HEK293 (cell line): ENCODE data around the gene PEX14.

Experiments used
- CTCF ChIA-PET: fragments of 350-600 bp; formaldehyde crosslinking; extraction: SDS; loops from one replicate; lab custom pipeline; 2021; ENCODE audit warnings: antibody characterized with exemption; lab: Yijun Ruan, JAX
- POLR2A ChIA-PET: fragments of 300-600 bp; formaldehyde crosslinking; extraction: SDS; loops from one replicate; lab custom pipeline; 2020; ENCODE audit warnings: antibody characterized with exemption, inconsistent platforms; lab: Yijun Ruan, JAX
- H3K27ac ChIP-seq: fragments of 200-500 bp; sonication (Bioruptor generic); 2 replicates; pipeline ENCODE4 v1.5.1; 2014; ENCODE audit warnings: low read depth, low read length, control low read depth, inconsistent platforms; ENCODE audit errors: extremely low read depth
- H3K36me3 ChIP-seq, 2 experiments: fragments of 200-500 bp in 1 of 2; sonication (Bioruptor generic) in 1 of 2; 1 replicate in 1 of 2; 2 replicates in 1 of 2; pipeline ENCODE4 v1.5.1; 2014 to 2017; ENCODE audit warnings: inconsistent platforms in 2 of 2, low read length in 2 of 2; ENCODE audit not compliant: control insufficient read depth in 2 of 2, insufficient read depth in 1 of 2
- H3K4me1 ChIP-seq: fragments of 200-500 bp; sonication (Bioruptor generic); 2 replicates; pipeline ENCODE4 v1.5.1; 2014; ENCODE audit warnings: mild to moderate bottlenecking, low read length, inconsistent platforms; ENCODE audit not compliant: control insufficient read depth, insufficient read depth
- H3K4me3 ChIP-seq: 2 replicates; pipeline ENCODE4 v1.5.1; 2011; ENCODE audit warnings: low read depth, mild to moderate bottlenecking, control low read depth, low read length, moderate library complexity
- H3K9me3 ChIP-seq: fragments of 200-500 bp; sonication (Bioruptor generic); 2 replicates; pipeline ENCODE4 v1.5.1; 2014; ENCODE audit warnings: low read depth, low read length, inconsistent platforms; ENCODE audit not compliant: control insufficient read depth, insufficient read depth
- ATF2 ChIP-seq: fragments of 450-650 bp; formaldehyde crosslinking; IDR thresholded peaks from 2 replicates; pipeline ENCODE4 v1.5.1; 2016; ENCODE audit warnings: missing biosample characterization, missing genetic modification characterization, low read depth
- EGR2 ChIP-seq: fragments of 450-650 bp; formaldehyde crosslinking; IDR thresholded peaks from 2 replicates; pipeline ENCODE4 v1.5.1; 2016; ENCODE audit warnings: low read depth, missing biosample characterization, missing genetic modification characterization
- HOXD13 ChIP-seq: sonication (generic); formaldehyde crosslinking; IDR thresholded peaks from 2 replicates; pipeline ENCODE4 v1.8.0; 2022; ENCODE audit warnings: missing genetic modification reagents, borderline replicate concordance
- INSM2 ChIP-seq: fragments of 450-650 bp; formaldehyde crosslinking; IDR thresholded peaks from 2 replicates; pipeline ENCODE4 v1.5.1; 2016; ENCODE audit warnings: missing biosample characterization, missing genetic modification characterization
- KLF7 ChIP-seq: fragments of 450-650 bp; formaldehyde crosslinking; IDR thresholded peaks from 2 replicates; pipeline ENCODE4 v1.5.1; 2016; ENCODE audit warnings: missing biosample characterization, missing genetic modification characterization, borderline replicate concordance
- SETDB1 ChIP-seq: IDR thresholded peaks from one replicate; pipeline ENCODE4 v1.6.1; 2017; ENCODE audit warnings: mild to moderate bottlenecking, low read length, moderate library complexity, mixed read lengths; ENCODE audit not compliant: insufficient read length
- SP7 ChIP-seq: fragments of 450-650 bp; formaldehyde crosslinking; IDR thresholded peaks from 2 replicates; pipeline ENCODE4 v1.5.1; 2016; ENCODE audit warnings: missing biosample characterization, missing genetic modification characterization
- ZBTB17 ChIP-seq: fragments of 450-650 bp; formaldehyde crosslinking; IDR thresholded peaks from 2 replicates; pipeline ENCODE4 v1.5.1; 2016; ENCODE audit warnings: missing biosample characterization, missing genetic modification characterization
- ZBTB21 ChIP-seq: fragments of 450-650 bp; formaldehyde crosslinking; IDR thresholded peaks from 2 replicates; pipeline ENCODE4 v1.5.1; 2017; ENCODE audit warnings: missing biosample characterization, missing genetic modification characterization
- ZFP3 ChIP-seq: fragments of 450-650 bp; formaldehyde crosslinking; IDR thresholded peaks from 2 replicates; pipeline ENCODE4 v1.5.1; 2016; ENCODE audit warnings: low read depth, missing biosample characterization, missing genetic modification characterization
- ZNF121 ChIP-seq: fragments of 450-650 bp; formaldehyde crosslinking; IDR thresholded peaks from 2 replicates; pipeline ENCODE4 v1.5.1; 2016; ENCODE audit warnings: missing biosample characterization, missing genetic modification characterization
- ZNF132 ChIP-seq: fragments of 450-650 bp; formaldehyde crosslinking; IDR thresholded peaks from 2 replicates; pipeline ENCODE4 v1.5.1; 2017; ENCODE audit warnings: missing biosample characterization, missing genetic modification characterization, borderline replicate concordance
- ZNF133 ChIP-seq: fragments of 450-650 bp; formaldehyde crosslinking; IDR thresholded peaks from 2 replicates; pipeline ENCODE4 v1.5.1; 2016; ENCODE audit warnings: missing biosample characterization, missing genetic modification characterization
- ZNF157 ChIP-seq: fragments of 450-650 bp; formaldehyde crosslinking; IDR thresholded peaks from 2 replicates; pipeline ENCODE4 v1.5.1; 2016; ENCODE audit warnings: missing biosample characterization, missing genetic modification characterization
- ZNF248 ChIP-seq: fragments of 450-650 bp; formaldehyde crosslinking; IDR thresholded peaks from 2 replicates; pipeline ENCODE4 v1.5.1; 2017; ENCODE audit warnings: missing biosample characterization, missing genetic modification characterization
- ZNF26 ChIP-seq: fragments of 450-650 bp; formaldehyde crosslinking; IDR thresholded peaks from 2 replicates; pipeline ENCODE4 v1.5.1; 2016; ENCODE audit warnings: missing biosample characterization, missing genetic modification characterization
- ZNF433 ChIP-seq: fragments of 450-650 bp; formaldehyde crosslinking; IDR thresholded peaks from 2 replicates; pipeline ENCODE4 v1.5.1; 2016; ENCODE audit warnings: missing biosample characterization, missing genetic modification characterization, low read depth
- ZNF530 ChIP-seq: fragments of 450-650 bp; formaldehyde crosslinking; IDR thresholded peaks from 2 replicates; pipeline ENCODE4 v1.5.1; 2016; ENCODE audit warnings: low read depth, missing biosample characterization, missing genetic modification characterization
- ZNF548 ChIP-seq: fragments of 450-650 bp; formaldehyde crosslinking; IDR thresholded peaks from 2 replicates; pipeline ENCODE4 v1.5.1; 2016; ENCODE audit warnings: missing biosample characterization, missing genetic modification characterization
- ZNF571 ChIP-seq: fragments of 450-650 bp; formaldehyde crosslinking; IDR thresholded peaks from 2 replicates; pipeline ENCODE4 v1.5.0; 2017; ENCODE audit warnings: missing biosample characterization, missing genetic modification characterization
- ZNF654 ChIP-seq: fragments of 450-650 bp; formaldehyde crosslinking; IDR thresholded peaks from 2 replicates; pipeline ENCODE4 v1.5.1; 2016; ENCODE audit warnings: low read depth, missing biosample characterization, missing genetic modification characterization
- ZNF660 ChIP-seq: fragments of 450-650 bp; IDR thresholded peaks from 2 replicates; pipeline ENCODE4 v1.5.1; 2018; ENCODE audit warnings: missing biosample characterization, mild to moderate bottlenecking, missing genetic modification characterization
- ZNF670 ChIP-seq: fragments of 450-650 bp; formaldehyde crosslinking; IDR thresholded peaks from 2 replicates; pipeline ENCODE4 v1.5.1; 2016; ENCODE audit warnings: missing biosample characterization, missing genetic modification characterization, low read depth
- ZNF76 ChIP-seq: fragments of 450-650 bp; formaldehyde crosslinking; IDR thresholded peaks from 2 replicates; pipeline ENCODE4; 2016; ENCODE audit warnings: low read depth, missing biosample characterization, missing genetic modification characterization, borderline replicate concordance
- ZNF776 ChIP-seq: fragments of 450-650 bp; formaldehyde crosslinking; IDR thresholded peaks from 2 replicates; pipeline ENCODE4 v1.5.0; 2017; ENCODE audit warnings: missing biosample characterization, missing genetic modification characterization, borderline replicate concordance
- ZNF830 ChIP-seq: fragments of 450-650 bp; IDR thresholded peaks from 2 replicates; pipeline ENCODE4 v1.5.0; 2018; ENCODE audit warnings: missing biosample characterization, missing genetic modification characterization, low read depth, mild to moderate bottlenecking, moderate library complexity
- ZNF843 ChIP-seq: fragments of 450-650 bp; formaldehyde crosslinking; IDR thresholded peaks from 2 replicates; pipeline ENCODE4 v1.5.1; 2016; ENCODE audit warnings: missing biosample characterization, missing genetic modification characterization
- ZSCAN23 ChIP-seq: fragments of 450-650 bp; formaldehyde crosslinking; IDR thresholded peaks from 2 replicates; pipeline ENCODE4 v1.5.1; 2016; ENCODE audit warnings: missing biosample characterization, missing genetic modification characterization
- ZSCAN30 ChIP-seq: fragments of 450-650 bp; IDR thresholded peaks from 2 replicates; pipeline ENCODE4 v1.5.1; 2018; ENCODE audit warnings: missing biosample characterization, mild to moderate bottlenecking, missing genetic modification characterization, moderate library complexity

PEX14 gene

GRCh38 chr1:10614377-10615225, 139.9 kb downstream of the PEX14 start:
- H3K4me1 ChIP-seq, result no peaks in the 10 kb centered on the region
- no peak overlapping the region for H3K4me3 ChIP-seq
- H3K9me3 ChIP-seq, result no peaks in the 10 kb centered on the region
- TF ChIP-seq ZNF248 (tag by site-specific recombination), result no peak
- TF ChIP-seq ZNF433, result no peak
- no peak for TF ChIP-seq ZSCAN23
- TF ChIP-seq EGR2, result no peak
- TF ChIP-seq HOXD13 (CRISPR knock-in tag), result no peak
- TF ChIP-seq KLF7, result no peak
- no peak for TF ChIP-seq SP7 (tag by site-specific recombination)
- POLR2A ChIA-PET, result no interaction called here
- CTCF ChIA-PET, result interaction anchor here (0.6 to 0.7 kb wide), 2 partner anchors 53 to 362 kb away, joined by 3 read pairs; no protein-coding TSS in a partner anchor
- no peak overlapping the region for H3K27ac ChIP-seq
- H3K36me3 ChIP-seq, result peaks cover 0 to 6% of the 10 kb centered on the region in 2 experiments; a peak in 1 of 3 replicates

- CTCF ChIA-PET, result no interaction called here
- peaks cover 0 to 6% of the 10 kb centered on the region in 2 experiments; a peak in 1 of 3 replicates for H3K36me3 ChIP-seq
- H3K4me1 ChIP-seq, result no peaks in the 10 kb centered on the region
- H3K4me3 ChIP-seq, result no peak overlapping the region
- no peak overlapping the region for H3K27ac ChIP-seq
- no peak for TF ChIP-seq ZNF660
- TF ChIP-seq ZNF776, result no peak
- no peak for TF ChIP-seq ZNF843
- no peak for TF ChIP-seq ZNF830 (tag by site-specific recombination)
- TF ChIP-seq ZNF530 (tag by site-specific recombination), result no peak
- TF ChIP-seq ZFP3, result no peak
- no peak for TF ChIP-seq ZNF670 (tag by site-specific recombination)
- no peak for TF ChIP-seq INSM2 (tag by site-specific recombination)
- TF ChIP-seq ZNF76 (tag by site-specific recombination), result no peak
- TF ChIP-seq ATF2 (tag by site-specific recombination), result no peak
- no peak for TF ChIP-seq ZNF121
- no peaks in the 10 kb centered on the region for H3K9me3 ChIP-seq
- POLR2A ChIA-PET, result no interaction called here
Measured at GRCh38 chr1:10615332-10615731, 140.6 kb downstream of the PEX14 start.

- POLR2A ChIA-PET, result no interaction called here
- CTCF ChIA-PET, result interaction anchor here (0.6 kb wide), 1 partner anchor 326 kb away, joined by 4 read pairs; no protein-coding TSS in a partner anchor
- Histone ChIP-seq H3K9me3 (no peaks in the 10 kb centered on the region), H3K27ac (no peak overlapping the region), H3K4me3 (no peak overlapping the region), H3K36me3 (peaks cover 0 to 6% of the 10 kb centered on the region in 2 experiments; a peak in 1 of 3 replicates), H3K4me1 (no peaks in the 10 kb centered on the region)
- TF ChIP-seq ZBTB17 (tag by site-specific recombination) (no peak), ZNF571 (tag by site-specific recombination) (no peak), SETDB1 (no peak), ZNF133 (no peak), ZBTB21 (tag by site-specific recombination) (no peak), ZNF157 (tag by site-specific recombination) (no peak), ZNF548 (tag by site-specific recombination) (no peak), ZNF26 (no peak), ZNF654 (tag by site-specific recombination) (no peak), ZSCAN30 (tag by site-specific recombination) (no peak), ZNF132 (tag by site-specific recombination) (no peak)
Measured at GRCh38 chr1:10615932-10616671, 141.4 kb downstream of the PEX14 start.
